PC-9 (cell line): ENCODE data around the gene LCLAT1.

Experiments
- EZH2 ChIP-seq: fragments of 200-600 bp; sonication (generic); IDR thresholded peaks from 2 replicates; pipeline ENCODE4 v1.8.0; 2017; ENCODE audit warnings: antibody characterized with exemption, low read depth
- TF ChIP-seq, protein P1 (sequence below): fragments of 200-600 bp; sonication (generic); conservative IDR thresholded peaks from 2 replicates; pipeline ENCODE4 v1.6.1; 2017; ENCODE audit warnings: mixed run types, antibody characterized with exemption, mild to moderate bottlenecking, moderate library complexity

GRCh38 chr2:30569946-30570345 lies 122.9 kb downstream of the LCLAT1 start:
- TF ChIP-seq, protein P1, sequence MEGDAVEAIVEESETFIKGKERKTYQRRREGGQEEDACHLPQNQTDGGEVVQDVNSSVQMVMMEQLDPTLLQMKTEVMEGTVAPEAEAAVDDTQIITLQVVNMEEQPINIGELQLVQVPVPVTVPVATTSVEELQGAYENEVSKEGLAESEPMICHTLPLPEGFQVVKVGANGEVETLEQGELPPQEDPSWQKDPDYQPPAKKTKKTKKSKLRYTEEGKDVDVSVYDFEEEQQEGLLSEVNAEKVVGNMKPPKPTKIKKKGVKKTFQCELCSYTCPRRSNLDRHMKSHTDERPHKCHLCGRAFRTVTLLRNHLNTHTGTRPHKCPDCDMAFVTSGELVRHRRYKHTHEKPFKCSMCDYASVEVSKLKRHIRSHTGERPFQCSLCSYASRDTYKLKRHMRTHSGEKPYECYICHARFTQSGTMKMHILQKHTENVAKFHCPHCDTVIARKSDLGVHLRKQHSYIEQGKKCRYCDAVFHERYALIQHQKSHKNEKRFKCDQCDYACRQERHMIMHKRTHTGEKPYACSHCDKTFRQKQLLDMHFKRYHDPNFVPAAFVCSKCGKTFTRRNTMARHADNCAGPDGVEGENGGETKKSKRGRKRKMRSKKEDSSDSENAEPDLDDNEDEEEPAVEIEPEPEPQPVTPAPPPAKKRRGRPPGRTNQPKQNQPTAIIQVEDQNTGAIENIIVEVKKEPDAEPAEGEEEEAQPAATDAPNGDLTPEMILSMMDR = no peak
- TF ChIP-seq EZH2 = no peak
